H9 (cell line): ENCODE data around the gene NUP88. TPM values are rescaled to one million over a fixed set of nuclear protein-coding genes. Genes with fewer than 3 reads are reported as not detected.

Source experiments
- DNase-seq: peaks from one replicate; pipeline ENCODE4 v3.0.0-alpha.2; 2017
- H2AFZ ChIP-seq: one replicate; pipeline ENCODE4 v1.6.1; 2013; ENCODE audit warnings: mild to moderate bottlenecking, low read length, control low read depth, moderate library complexity
- H2AK5ac ChIP-seq: 2 replicates; pipeline ENCODE4 v1.6.1; 2013; ENCODE audit warnings: low read length, control low read depth, mixed read lengths; ENCODE audit not compliant: insufficient read length
- H2BK120ac ChIP-seq: one replicate; pipeline ENCODE4 v1.6.1; 2013; ENCODE audit warnings: low read depth, mild to moderate bottlenecking, low read length, control low read depth, inconsistent platforms; ENCODE audit not compliant: poor library complexity, severe bottlenecking
- H2BK12ac ChIP-seq: 2 replicates; pipeline ENCODE4 v1.6.1; 2013; ENCODE audit warnings: low read length, control low read depth, mixed read lengths, low read depth; ENCODE audit not compliant: insufficient read length
- H2BK15ac ChIP-seq: 2 replicates; pipeline ENCODE4 v1.6.1; 2013; ENCODE audit warnings: low read depth, low read length, control low read depth
- H2BK20ac ChIP-seq: one replicate; pipeline ENCODE4 v1.6.1; 2013; ENCODE audit warnings: low read depth, mild to moderate bottlenecking, low read length, control low read depth, inconsistent platforms; ENCODE audit not compliant: poor library complexity, severe bottlenecking
- H2BK5ac ChIP-seq: 2 replicates; pipeline ENCODE4 v1.6.1; 2013; ENCODE audit warnings: low read length, control low read depth, mixed read lengths; ENCODE audit not compliant: insufficient read length
- H3K14ac ChIP-seq: 2 replicates; pipeline ENCODE4 v1.6.1; 2013; ENCODE audit warnings: low read length, control low read depth; ENCODE audit not compliant: insufficient read depth
- H3K18ac ChIP-seq: 2 replicates; pipeline ENCODE4 v1.6.1; 2013; ENCODE audit warnings: low read depth, mild to moderate bottlenecking, mixed read lengths, low read length, control low read depth; ENCODE audit not compliant: insufficient read length
- H3K23ac ChIP-seq: 2 replicates; pipeline ENCODE4 v1.6.1; 2013; ENCODE audit warnings: low read length, control low read depth, mixed read lengths, low read depth; ENCODE audit not compliant: insufficient read length
- H3K23me2 ChIP-seq: 2 replicates; pipeline ENCODE4 v1.6.1; 2013; ENCODE audit warnings: low read depth, mild to moderate bottlenecking, mixed read lengths, low read length, control low read depth; ENCODE audit not compliant: insufficient read length, poor library complexity, severe bottlenecking
- H3K27ac ChIP-seq: 2 replicates; pipeline ENCODE4 v1.5.1; 2013; ENCODE audit warnings: low read length, control low read depth, mixed read lengths, low read depth; ENCODE audit not compliant: insufficient read length
- H3K27me3 ChIP-seq: 2 replicates; pipeline ENCODE4 v1.6.1; 2013; ENCODE audit warnings: low read length, control low read depth, inconsistent platforms; ENCODE audit not compliant: insufficient read depth
- H3K4ac ChIP-seq: 2 replicates; pipeline ENCODE4 v1.6.1; 2013; ENCODE audit warnings: low read depth, mild to moderate bottlenecking, control low read depth, inconsistent platforms, low read length, moderate library complexity
- H3K4me1 ChIP-seq: 2 replicates; pipeline ENCODE4 v1.6.1; 2013; ENCODE audit warnings: low read length, control low read depth, inconsistent platforms; ENCODE audit not compliant: insufficient read depth
- H3K4me2 ChIP-seq: 2 replicates; pipeline ENCODE4 v1.6.1; 2013; ENCODE audit warnings: low read length, control low read depth, mixed read lengths; ENCODE audit not compliant: insufficient read length, insufficient read depth
- H3K56ac ChIP-seq: 2 replicates; pipeline ENCODE4 v1.6.1; 2013; ENCODE audit warnings: low read depth, mild to moderate bottlenecking, mixed read lengths, low read length, control low read depth; ENCODE audit not compliant: insufficient read length
- H3K79me1 ChIP-seq: 2 replicates; pipeline ENCODE4 v1.6.1; 2013; ENCODE audit warnings: low read depth, mild to moderate bottlenecking, moderate library complexity, low read length, control low read depth, inconsistent platforms; ENCODE audit not compliant: insufficient read depth, poor library complexity, severe bottlenecking
- H3K79me2 ChIP-seq: 2 replicates; pipeline ENCODE4 v1.6.1; 2013; ENCODE audit warnings: low read length, control low read depth, inconsistent platforms; ENCODE audit not compliant: insufficient read depth
- H3K9ac ChIP-seq: 2 replicates; pipeline ENCODE4 v1.6.1; 2013; ENCODE audit warnings: low read length, control low read depth, mixed read lengths; ENCODE audit not compliant: insufficient read length; ENCODE audit errors: extremely low read depth
- H3K9me3 ChIP-seq: one replicate; pipeline ENCODE4 v1.6.1; 2013; ENCODE audit warnings: low read depth, low read length, inconsistent platforms; ENCODE audit not compliant: control insufficient read depth
- H3T11ph ChIP-seq: one replicate; pipeline ENCODE4 v1.6.1; 2013; ENCODE audit warnings: mild to moderate bottlenecking, low read length, control low read depth, inconsistent platforms
- H4K20me1 ChIP-seq: one replicate; pipeline ENCODE4 v1.6.1; 2013; ENCODE audit not compliant: control insufficient read depth, insufficient read length, insufficient read depth
- H4K5ac ChIP-seq: 2 replicates; pipeline ENCODE4 v1.6.1; 2013; ENCODE audit warnings: low read depth, mild to moderate bottlenecking, mixed read lengths, low read length, control low read depth; ENCODE audit not compliant: insufficient read length
- H4K8ac ChIP-seq: replicated peaks from 2 replicates; pipeline ENCODE4 v1.6.1; 2013; ENCODE audit warnings: low read length, control low read depth, mixed read lengths, low read depth; ENCODE audit not compliant: insufficient read length
- H4K91ac ChIP-seq: 2 replicates; pipeline ENCODE4 v1.6.1; 2013; ENCODE audit warnings: low read depth, mild to moderate bottlenecking, moderate library complexity, mixed read lengths, low read length, control low read depth; ENCODE audit not compliant: insufficient read length
- H3K27ac Mint-ChIP-seq, 3 experiments: 2 replicates in 2 of 3; 3 replicates in 1 of 3; pipeline ENCODE4 v1.8.0; 2020 to 2021; ENCODE audit warnings: mixed read lengths in 3 of 3, mild to moderate bottlenecking in 1 of 3, moderate library complexity in 1 of 3
- H3K27me3 Mint-ChIP-seq: 2 replicates; pipeline ENCODE4 v1.8.0; 2021; ENCODE audit warnings: low read depth, mild to moderate bottlenecking, moderate library complexity, mixed read lengths
- H3K36me3 Mint-ChIP-seq, 3 experiments: 2 replicates in 2 of 3; 3 replicates in 1 of 3; pipeline ENCODE4 v1.8.0; 2020 to 2021; ENCODE audit warnings: low read depth in 3 of 3, mixed read lengths in 3 of 3; ENCODE audit not compliant: insufficient read depth in 1 of 3
- H3K4me1 Mint-ChIP-seq, 2 experiments: 2 replicates each; pipeline ENCODE4 v1.8.0; 2020; ENCODE audit warnings: mixed read lengths in 2 of 2
- H3K4me3 Mint-ChIP-seq, 2 experiments: 2 replicates in 1 of 2; 3 replicates in 1 of 2; pipeline ENCODE4 v1.8.0; 2020 to 2021; ENCODE audit warnings: mild to moderate bottlenecking in 2 of 2, mixed read lengths in 2 of 2, moderate library complexity in 1 of 2
- H3K9me3 Mint-ChIP-seq, 2 experiments: 2 replicates in 1 of 2; 3 replicates in 1 of 2; pipeline ENCODE4 v1.8.0; 2020; ENCODE audit warnings: mild to moderate bottlenecking in 2 of 2, mixed read lengths in 2 of 2, moderate library complexity in 1 of 2
- CTCF ChIP-seq: fragments of 200-600 bp; sonication (generic); conservative IDR thresholded peaks from 3 replicates; pipeline ENCODE4 v1.8.0; 2021; ENCODE audit warnings: antibody characterized with exemption, mild to moderate bottlenecking
- WGBS: extraction: QIAGEN DNeasy Blood & Tissue Kit; methylation state at CpG from one replicate; pipeline ENCODE4 v1.1.7; 2013; ENCODE audit warnings: missing lambda C conversion rate, low lambda C conversion rate, mixed read lengths; ENCODE audit not compliant: insufficient read length; ENCODE audit errors: extremely low coverage; 5-methylcytosine and 5-hydroxymethylcytosine counted together
- total RNA-seq: library from RNA; stranded (reverse); gene quantifications from 2 replicates; pipeline ENCODE4 v1.2.1, GENCODE V29; 2021

The NUP88 gene
- total RNA-seq, 1 experiment from 2014 or later = 98.2 TPM

- WGBS = no CpG with 5 or more reads among the region's 8 CpGs
- Mint-ChIP-seq H3K9me3 (no peaks in the 10 kb centered on the region), H3K36me3 (peaks cover 50 to 84% (median 83%) of the 10 kb centered on the region in 3 experiments; a peak in 6 of 7 replicates), H3K27ac (no peak overlapping the region), H3K4me3 (no peak overlapping the region), H3K27me3 (no peaks in the 10 kb centered on the region), H3K4me1 (no peaks in the 10 kb centered on the region)
- TF ChIP-seq CTCF = no peak
- H4K5ac ChIP-seq = no peak overlapping the region
- no peak overlapping the region for H2BK12ac ChIP-seq
- no peak overlapping the region for H3K4ac ChIP-seq
- no peaks in the 10 kb centered on the region for H3K27me3 ChIP-seq
- H3K27ac ChIP-seq = no peak overlapping the region
- no peak overlapping the region for H3K56ac ChIP-seq
- no peak overlapping the region for H2AFZ ChIP-seq
- H2BK15ac ChIP-seq = no peak overlapping the region
- H3K23me2 ChIP-seq = no peaks in the 10 kb centered on the region
- H4K91ac ChIP-seq = no peak overlapping the region
- H2BK120ac ChIP-seq = no peak overlapping the region
- H2BK5ac ChIP-seq = no peak overlapping the region
- H2BK20ac ChIP-seq = no peak overlapping the region
- H3K4me2 ChIP-seq = no peak overlapping the region
- no peak overlapping the region for H3K9ac ChIP-seq
- no peaks in the 10 kb centered on the region for H4K20me1 ChIP-seq
- H3K18ac ChIP-seq = no peak overlapping the region
- H3K79me2 ChIP-seq = no peaks in the 10 kb centered on the region
- H3K79me1 ChIP-seq = no peaks in the 10 kb centered on the region
- no peak overlapping the region for H2AK5ac ChIP-seq
- no peak overlapping the region for H3K14ac ChIP-seq
- no peaks in the 10 kb centered on the region for H3K4me1 ChIP-seq
- no peak overlapping the region for H3T11ph ChIP-seq
- no peak overlapping the region for H4K8ac ChIP-seq
- DNase-seq = no peak
- H3K9me3 ChIP-seq = no peaks in the 10 kb centered on the region
- H3K23ac ChIP-seq = no peak overlapping the region
Observed at GRCh38 chr17:5446786-5447185, 27.3 kb upstream of the NUP88 start.
